Smooth muscle cell of bladder (primary cell): ENCODE data around the gene DCHS1. TPM values are rescaled to one million over a fixed set of nuclear protein-coding genes. Genes with fewer than 3 reads are reported as not detected.

Experiments
- total RNA-seq: library from RNA; depleted of rRNA; stranded (reverse); fragments of >200 nt; gene quantifications from 2 replicates; pipeline ENCODE4 v1.2.3, GENCODE V29; 2014

DCHS1 gene, protein sequence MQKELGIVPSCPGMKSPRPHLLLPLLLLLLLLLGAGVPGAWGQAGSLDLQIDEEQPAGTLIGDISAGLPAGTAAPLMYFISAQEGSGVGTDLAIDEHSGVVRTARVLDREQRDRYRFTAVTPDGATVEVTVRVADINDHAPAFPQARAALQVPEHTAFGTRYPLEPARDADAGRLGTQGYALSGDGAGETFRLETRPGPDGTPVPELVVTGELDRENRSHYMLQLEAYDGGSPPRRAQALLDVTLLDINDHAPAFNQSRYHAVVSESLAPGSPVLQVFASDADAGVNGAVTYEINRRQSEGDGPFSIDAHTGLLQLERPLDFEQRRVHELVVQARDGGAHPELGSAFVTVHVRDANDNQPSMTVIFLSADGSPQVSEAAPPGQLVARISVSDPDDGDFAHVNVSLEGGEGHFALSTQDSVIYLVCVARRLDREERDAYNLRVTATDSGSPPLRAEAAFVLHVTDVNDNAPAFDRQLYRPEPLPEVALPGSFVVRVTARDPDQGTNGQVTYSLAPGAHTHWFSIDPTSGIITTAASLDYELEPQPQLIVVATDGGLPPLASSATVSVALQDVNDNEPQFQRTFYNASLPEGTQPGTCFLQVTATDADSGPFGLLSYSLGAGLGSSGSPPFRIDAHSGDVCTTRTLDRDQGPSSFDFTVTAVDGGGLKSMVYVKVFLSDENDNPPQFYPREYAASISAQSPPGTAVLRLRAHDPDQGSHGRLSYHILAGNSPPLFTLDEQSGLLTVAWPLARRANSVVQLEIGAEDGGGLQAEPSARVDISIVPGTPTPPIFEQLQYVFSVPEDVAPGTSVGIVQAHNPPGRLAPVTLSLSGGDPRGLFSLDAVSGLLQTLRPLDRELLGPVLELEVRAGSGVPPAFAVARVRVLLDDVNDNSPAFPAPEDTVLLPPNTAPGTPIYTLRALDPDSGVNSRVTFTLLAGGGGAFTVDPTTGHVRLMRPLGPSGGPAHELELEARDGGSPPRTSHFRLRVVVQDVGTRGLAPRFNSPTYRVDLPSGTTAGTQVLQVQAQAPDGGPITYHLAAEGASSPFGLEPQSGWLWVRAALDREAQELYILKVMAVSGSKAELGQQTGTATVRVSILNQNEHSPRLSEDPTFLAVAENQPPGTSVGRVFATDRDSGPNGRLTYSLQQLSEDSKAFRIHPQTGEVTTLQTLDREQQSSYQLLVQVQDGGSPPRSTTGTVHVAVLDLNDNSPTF (N-terminal part only)
- 2.0 and 5.2 TPM in 2 replicates for total RNA-seq

DNA sequence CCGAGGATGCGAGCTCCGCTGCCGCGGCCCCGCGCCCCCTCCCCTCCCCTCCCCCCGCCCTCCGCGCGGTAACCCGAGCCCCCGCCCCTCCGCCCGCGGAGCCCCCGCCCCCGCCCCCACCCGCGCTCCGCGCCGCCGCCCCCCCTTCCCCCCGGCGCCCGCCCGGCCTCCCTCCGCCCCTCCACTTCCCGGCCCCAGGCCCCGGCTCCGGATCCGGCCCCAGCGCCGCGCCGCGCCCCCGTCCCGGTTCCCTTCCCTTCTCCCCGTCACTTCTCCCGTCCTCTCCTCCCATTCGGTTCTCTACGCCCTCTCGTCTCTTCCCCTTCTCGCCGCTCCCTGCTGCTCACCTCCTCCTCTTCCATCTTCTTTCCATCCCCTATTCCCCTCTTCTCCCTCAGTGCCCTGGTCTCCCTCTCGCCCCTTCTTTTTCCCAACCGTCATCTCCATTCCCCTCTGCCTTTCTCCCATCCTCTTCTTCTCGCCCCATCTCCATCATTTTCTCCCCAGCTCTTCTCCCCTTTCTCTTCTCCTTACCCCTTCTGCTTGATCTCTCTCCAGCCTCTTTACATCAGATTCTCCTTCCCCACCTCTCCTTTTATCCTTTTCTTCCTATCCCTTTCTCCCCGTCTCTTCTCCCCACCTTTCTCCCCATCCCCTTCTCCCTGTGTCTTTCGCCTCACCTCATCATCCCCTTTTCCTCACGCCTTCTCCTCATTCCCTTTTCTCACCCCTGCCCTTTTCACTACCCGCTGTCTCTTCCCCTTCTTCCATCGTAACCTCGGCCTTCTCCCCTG is at the start of gene DCHS1:
Gene DCHS1, minus strand, starts transcription at position 20 of the 794 bp plus-strand sequence. CDS start 14,196 bp downstream, outside the sequence.

DNA sequence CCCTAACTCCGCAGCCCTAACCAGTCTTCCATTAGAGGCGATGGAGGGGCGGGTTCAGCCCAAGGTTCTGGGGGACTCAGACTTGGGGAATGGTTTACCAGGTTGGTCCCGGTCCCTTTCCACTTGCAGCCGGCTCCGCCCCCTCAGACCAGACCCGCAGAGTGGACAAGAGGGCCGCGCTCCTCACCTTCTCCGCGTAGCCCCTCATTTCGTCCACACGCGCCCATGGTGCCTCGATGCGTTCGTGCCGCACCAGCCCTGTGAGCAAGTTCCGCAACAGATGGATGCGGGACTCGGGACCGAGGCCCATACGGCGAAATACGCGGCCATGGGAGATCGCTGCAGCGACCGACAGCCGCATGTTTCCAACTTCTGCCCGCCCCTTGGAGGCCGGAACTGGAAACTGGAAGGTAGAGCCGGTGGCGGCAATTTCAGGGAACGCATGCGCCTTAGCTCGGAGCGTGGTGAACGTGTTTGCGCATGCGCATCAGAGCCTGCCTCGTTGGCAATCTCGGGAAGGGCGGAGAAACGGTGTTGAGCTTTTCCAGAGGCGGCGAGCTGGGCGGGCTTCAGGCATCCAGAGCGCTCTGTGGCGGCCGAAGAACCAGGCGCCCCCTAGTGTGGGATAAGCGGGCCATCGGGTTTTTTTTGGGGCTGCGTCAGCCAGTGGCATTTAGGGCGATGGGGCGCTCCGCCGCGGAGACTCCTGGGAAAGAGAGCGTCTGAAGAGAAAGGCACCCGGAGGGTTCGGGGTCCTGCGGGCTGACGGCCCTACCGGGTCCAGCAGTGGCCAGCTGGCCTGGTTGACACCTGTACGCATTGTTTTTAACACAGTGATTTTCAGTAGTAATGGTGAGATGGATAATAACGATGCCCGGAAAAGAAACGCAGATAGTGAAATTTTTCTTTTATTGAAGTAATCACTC is 27.6 kb upstream of the DCHS1 start, which contains the start of gene MRPL17:
Gene MRPL17, minus strand, starts transcription at position 405 of the 926 bp plus-strand sequence. Its CDS starts 44 bp downstream, at position 361.

GRCh38 chr11:6619004-6619745 is 36.4 kb downstream of the DCHS1 start, which contains the start of gene TPP1:
Gene TPP1, minus strand, starts transcription at chr11:6619422. Its CDS starts 22 bp downstream, at chr11:6619400.

DNA sequence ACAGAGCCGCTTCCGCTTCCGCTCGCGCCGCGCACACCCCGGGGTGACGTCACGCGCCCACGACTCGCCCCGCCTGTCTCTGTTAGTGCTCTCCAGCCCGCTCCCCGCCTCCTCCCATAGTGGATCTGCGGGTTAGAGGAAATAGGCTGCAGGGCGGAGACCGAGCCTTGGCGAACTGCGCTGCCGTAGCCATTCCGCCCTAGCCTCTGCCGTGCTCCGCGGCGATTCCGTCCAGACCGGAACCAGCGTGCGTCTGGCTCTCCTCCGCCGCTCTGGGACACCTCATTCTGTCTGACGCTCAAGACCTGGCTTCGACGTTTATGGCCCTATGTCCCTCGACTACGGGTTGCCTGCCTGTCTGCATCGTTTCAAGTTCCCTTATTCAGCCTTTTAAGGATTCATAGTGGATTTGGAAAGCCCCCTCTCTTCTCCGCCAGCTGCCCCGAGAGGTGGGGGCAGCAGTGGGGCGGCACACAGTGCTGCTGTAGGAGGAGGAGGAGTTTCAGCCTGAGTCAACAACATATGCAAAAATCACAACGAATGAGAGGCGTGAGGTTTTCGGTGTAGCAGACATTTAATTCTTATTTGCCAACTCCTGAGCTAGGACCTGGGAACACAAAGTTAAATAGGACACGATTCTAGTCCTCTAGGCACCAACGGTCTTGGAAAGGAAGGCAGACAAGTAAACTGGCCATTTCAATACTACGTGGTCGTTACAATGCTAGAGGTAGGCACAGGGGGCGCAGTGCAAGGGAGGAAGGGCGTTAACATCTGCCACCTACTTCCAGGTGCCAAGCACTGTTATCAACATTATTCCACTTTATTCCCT is 43.2 kb downstream of the DCHS1 start, which contains the start of gene TAF10:
Gene TAF10, minus strand, starts transcription at position 4 of the 829 bp plus-strand sequence. CDS start 27 bp downstream, outside the sequence.

GRCh38 chr11:6603287-6604080 is 52.1 kb downstream of the DCHS1 start, which contains the start of the genes ILK and RRP8:
Gene ILK, plus strand, starts transcription at chr11:6603774. Its CDS starts 498 bp downstream, at chr11:6604272.
Gene RRP8, minus strand, starts transcription at chr11:6603616. Its CDS starts 114 bp downstream, at chr11:6603502.

Other genes with a start within 250 kb of the DCHS1 start
- gene APBB1, start 236.7 kb downstream of the DCHS1 start, total RNA-seq = 45.8 and 46.4 TPM in 2 replicates
- 0.43 and 0.46 TPM in 2 replicates for gene HPX, start 214.8 kb downstream of the DCHS1 start, total RNA-seq
- gene TRIM3, start 181.9 kb downstream of the DCHS1 start, total RNA-seq = 12.2 and 18.2 TPM in 2 replicates
- gene ARFIP2, start 174.5 kb downstream of the DCHS1 start, total RNA-seq = 59.4 and 60.3 TPM in 2 replicates
- gene TIMM10B, start 174.3 kb downstream of the DCHS1 start, total RNA-seq = 33.6 and 38.2 TPM in 2 replicates
- gene DNHD1, start 158.5 kb downstream of the DCHS1 start, total RNA-seq = 5.3 and 8.0 TPM in 2 replicates
- gene RRP8, start 52.2 kb downstream of the DCHS1 start, total RNA-seq = 7.7 and 10.1 TPM in 2 replicates
- 144 and 175 TPM in 2 replicates for gene ILK, start 52.0 kb downstream of the DCHS1 start, total RNA-seq
- gene TAF10, start 43.6 kb downstream of the DCHS1 start, total RNA-seq = 80.7 and 97.0 TPM in 2 replicates
- gene TPP1, start 36.4 kb downstream of the DCHS1 start, total RNA-seq = 42.2 and 101 TPM in 2 replicates
- 54.6 and 61.5 TPM in 2 replicates for gene MRPL17, start 27.5 kb upstream of the DCHS1 start, total RNA-seq
- gene OR2AG2, start 116.2 kb upstream of the DCHS1 start, total RNA-seq = under 0.01 TPM in 2 replicates
- gene OR2AG1, start 127.2 kb upstream of the DCHS1 start, total RNA-seq = not detected in 2 replicates
- gene OR6A2, start 143.9 kb upstream of the DCHS1 start, total RNA-seq = 0.14 and 0.37 TPM in 2 replicates
- gene OR10A5, start 189.9 kb upstream of the DCHS1 start, total RNA-seq = not detected in 2 replicates
- not detected in 2 replicates for gene OR10A2, start 207.2 kb upstream of the DCHS1 start, total RNA-seq
- not detected in 2 replicates for gene OR10A4, start 220.8 kb upstream of the DCHS1 start, total RNA-seq
- 0.14 and 0.18 TPM in 2 replicates for gene OR2D2, start 236.7 kb upstream of the DCHS1 start, total RNA-seq